AG09309 (cell line): Measurements from ENCODE around the gene OR2V2.

ENCODE experiments used
- DNase-seq: peaks from one replicate; pipeline ENCODE4 v3.0.0-alpha.2; 2010; ENCODE audit warnings: low read depth
- H3K4me3 ChIP-seq: 2 replicates; pipeline ENCODE4 v1.5.1; 2011; ENCODE audit warnings: mild to moderate bottlenecking, low read depth, low read length, moderate library complexity; ENCODE audit not compliant: control insufficient read depth
- TF ChIP-seq, protein P1 (sequence below): IDR thresholded peaks from 2 replicates; pipeline ENCODE4 v1.5.1; 2011; ENCODE audit warnings: mild to moderate bottlenecking, low read depth, low read length, inconsistent platforms; ENCODE audit not compliant: insufficient read depth, control insufficient read depth; ENCODE audit errors: missing control alignments

OR2V2 gene

DNA sequence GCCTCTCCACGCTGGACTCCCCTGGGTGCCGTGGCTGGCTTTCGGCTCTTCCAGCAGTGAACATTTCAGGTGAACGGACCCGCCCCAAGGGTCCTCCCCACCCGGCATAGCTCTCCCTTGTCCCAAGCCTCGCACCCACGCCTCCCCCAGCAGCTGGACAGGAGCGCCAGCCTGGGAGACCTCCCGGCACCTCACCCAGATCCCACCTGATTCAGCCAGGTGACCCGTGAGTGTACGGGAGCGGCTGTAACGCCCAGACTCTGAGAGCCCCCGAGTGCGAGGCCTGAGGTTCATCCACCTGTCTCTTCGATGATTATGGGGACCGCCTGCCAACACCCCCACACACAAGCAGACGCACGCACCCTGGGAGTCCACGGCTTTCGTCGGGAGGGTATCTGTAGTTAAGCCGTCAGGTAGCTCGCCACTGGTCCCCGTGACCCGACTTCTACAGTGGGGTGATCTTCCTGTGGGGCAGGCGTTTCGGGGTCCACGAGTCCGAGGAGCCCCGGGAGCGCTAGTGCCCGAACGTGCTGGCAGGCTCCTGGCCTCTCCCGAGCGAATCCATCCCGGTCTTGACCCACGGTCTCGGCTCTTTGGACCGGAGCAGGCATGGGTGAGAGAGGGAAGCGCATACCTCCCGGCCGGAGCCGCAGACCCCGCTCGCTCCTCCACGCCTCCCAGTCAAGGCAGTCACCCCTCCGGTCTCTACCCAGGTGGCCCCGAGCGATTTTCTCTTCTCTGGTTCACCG, 42.8 kb downstream of the OR2V2 start:
- DNase-seq = no peak
- TF ChIP-seq, protein P1, sequence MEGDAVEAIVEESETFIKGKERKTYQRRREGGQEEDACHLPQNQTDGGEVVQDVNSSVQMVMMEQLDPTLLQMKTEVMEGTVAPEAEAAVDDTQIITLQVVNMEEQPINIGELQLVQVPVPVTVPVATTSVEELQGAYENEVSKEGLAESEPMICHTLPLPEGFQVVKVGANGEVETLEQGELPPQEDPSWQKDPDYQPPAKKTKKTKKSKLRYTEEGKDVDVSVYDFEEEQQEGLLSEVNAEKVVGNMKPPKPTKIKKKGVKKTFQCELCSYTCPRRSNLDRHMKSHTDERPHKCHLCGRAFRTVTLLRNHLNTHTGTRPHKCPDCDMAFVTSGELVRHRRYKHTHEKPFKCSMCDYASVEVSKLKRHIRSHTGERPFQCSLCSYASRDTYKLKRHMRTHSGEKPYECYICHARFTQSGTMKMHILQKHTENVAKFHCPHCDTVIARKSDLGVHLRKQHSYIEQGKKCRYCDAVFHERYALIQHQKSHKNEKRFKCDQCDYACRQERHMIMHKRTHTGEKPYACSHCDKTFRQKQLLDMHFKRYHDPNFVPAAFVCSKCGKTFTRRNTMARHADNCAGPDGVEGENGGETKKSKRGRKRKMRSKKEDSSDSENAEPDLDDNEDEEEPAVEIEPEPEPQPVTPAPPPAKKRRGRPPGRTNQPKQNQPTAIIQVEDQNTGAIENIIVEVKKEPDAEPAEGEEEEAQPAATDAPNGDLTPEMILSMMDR = no peak
- peak overlapping the region; percentile 78 for H3K4me3 ChIP-seq

DNA sequence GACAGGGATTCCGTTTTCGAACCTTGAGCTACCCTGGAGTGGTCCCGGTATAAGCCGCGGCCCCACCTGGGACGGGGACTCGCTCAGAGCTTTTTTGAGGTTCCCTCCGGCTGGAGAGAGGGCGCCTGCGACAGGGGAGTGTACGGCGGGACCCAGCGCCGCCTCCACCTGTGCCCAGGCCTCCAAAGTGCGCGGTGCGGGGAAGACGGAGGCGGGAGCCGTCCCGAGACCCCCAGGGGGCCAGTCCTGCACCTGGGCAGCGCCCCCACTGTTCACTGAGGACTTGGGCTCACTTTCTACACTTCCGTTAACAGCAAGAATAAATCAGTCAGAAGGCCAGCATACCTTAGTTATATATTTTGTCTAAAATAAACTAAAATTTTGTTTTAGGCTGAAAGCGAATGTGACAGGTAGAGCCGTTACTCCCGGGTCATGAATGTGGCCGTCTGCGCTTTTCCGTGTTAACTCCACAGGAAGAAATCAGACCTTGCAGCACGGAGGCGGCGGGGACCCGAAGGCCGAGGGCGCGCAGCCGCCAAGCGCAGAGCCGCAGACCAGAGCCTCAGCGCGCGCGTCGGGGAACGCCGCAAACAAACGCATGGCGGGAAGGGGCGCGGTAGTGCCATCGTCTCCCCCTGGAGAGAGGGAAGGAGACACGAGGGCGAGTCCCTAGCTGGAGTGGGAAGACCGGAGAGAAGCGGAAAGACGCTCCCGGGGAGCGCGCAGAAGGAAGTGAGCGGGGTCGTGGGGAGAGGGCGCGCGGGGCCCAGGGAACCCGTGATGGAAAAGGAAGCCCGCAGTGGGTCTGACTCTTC, 43.5 kb downstream of the OR2V2 start:
- peak overlapping the region; percentile 78 for H3K4me3 ChIP-seq
- TF ChIP-seq, protein P1 = no peak
- no peak for DNase-seq

DNA sequence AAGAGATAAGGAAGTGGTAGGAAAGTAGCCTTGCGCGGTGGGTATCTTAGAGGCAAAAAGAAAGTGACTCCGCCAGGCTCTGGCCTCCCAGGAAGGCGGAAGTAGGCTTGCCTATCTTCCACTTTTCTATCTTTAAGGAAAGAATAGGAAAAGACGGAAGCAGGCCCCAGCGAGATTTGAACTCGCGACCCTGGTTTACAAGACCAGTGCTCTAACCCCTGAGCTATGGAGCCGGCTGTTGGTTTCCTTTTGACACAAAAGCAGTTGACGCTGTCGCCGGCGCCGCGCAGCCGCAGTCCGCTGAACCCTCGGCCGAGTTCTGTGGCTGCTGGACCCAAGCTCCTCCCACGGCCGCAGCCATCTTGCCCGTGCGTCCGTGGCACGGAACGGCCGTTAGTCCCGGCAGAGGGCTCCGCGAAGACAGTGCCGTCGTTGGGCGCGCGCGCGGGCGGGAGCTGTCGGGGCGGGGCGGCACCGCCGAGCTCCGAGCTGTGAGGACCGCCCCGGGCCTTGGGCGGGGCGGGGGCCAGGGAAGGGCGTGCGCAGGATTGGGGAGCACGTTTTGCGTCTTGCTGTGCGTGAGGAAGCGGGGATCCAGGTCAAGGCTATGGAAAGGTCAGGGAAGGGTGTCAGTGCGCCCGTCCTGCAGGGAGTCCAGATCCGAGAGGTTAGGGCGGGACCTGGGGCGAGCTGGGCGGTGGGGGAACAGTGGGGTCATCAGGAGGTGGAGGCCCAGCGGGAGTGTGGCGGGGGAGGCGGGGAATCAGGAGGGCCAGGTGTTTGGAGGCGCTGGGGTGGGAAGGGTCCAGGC, 44.3 kb downstream of the OR2V2 start:
- peak; percentile 76 for DNase-seq
- peak overlapping the region; percentile 79 for H3K4me3 ChIP-seq
- TF ChIP-seq, protein P1 = no peak

DNA sequence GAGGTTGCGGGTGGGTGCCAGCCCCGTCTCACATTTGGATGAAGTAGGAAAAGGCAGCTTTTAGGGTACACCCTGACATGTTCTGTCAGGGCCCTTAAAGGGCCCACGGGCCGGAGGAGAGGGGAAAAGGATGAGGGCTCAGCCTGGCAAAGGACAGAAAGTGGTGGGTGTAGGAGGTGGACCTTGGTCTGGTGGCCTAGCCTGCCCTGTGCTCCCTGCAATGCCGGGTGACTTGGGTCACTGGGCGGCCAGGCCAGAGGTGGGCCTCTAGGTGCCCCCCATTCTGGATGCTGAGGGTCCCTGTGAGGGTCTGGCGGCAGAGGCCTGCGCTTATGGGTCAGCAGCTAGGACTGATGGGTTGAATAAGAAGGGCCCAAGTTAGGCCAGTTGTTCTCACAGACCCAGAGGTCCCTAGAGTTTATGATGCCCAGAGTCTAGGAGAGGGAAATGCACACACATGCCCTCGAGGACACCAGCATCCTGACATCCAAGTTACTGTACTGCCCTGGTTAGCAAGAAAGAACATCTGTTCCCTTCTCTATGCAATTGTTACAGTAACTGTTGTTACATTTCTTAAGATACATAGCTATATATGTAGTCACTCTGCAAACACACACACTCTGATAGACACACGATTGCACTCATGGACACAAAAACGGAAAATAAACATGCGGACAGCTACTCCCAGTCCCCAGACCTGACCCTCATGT, 45.1 kb downstream of the OR2V2 start:
- H3K4me3 ChIP-seq = peak overlapping the region; percentile 79
- TF ChIP-seq, protein P1 = no peak
- DNase-seq = no peak

DNA sequence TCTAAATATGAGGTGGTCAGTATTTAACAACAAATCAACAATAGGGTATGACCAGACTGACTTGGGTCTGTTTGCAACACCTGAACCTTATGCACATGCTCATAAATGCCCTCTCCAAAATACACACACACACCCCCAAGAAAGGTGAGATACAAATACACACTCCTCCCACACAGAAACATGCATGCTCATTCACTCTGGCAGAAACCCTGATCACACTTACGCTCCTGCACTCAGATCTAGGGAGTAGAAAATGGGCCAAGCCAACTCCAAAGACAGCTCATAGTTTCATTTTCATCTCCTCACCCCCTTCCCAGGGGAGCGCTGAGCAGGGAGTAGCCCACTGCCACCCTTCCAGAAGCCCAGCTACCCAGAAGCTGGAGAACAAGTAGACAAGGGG, 46.3 kb downstream of the OR2V2 start:
- TF ChIP-seq, protein P1 = no peak
- DNase-seq = no peak
- no peak overlapping the region for H3K4me3 ChIP-seq
